Measurements from ENCODE around the gene MRO. TPM values are rescaled to one million over a fixed set of nuclear protein-coding genes. Genes with fewer than 3 reads are reported as not detected.

MRO gene
- total and polyA plus RNA-seq, 8 donors = 0.26 to 0.86 (median 0.39) TPM

DNA sequence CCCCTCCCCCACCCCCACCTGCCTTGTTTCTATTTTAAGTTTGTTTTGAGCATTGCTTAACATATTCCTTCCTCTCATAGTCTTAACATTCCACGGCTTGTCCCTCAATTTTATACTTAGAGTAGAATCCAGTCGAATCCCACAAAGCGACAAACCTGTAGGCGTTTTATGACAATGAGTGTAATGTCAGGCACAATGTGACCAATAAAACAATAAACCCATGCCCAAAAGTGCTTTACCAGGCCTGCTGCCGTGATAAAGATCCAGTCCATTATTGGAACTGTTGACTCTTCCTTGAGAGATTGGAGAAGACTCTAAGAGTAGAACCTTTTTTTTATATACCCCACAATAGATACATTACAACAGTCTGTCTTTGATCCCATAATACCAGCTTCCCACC lies 6.2 kb upstream of the MRO start:
- DNase-seq (no peak), ATAC-seq (no peak)
- intact Hi-C loops (cut with DNase I) = loop anchor here in 1 of 2 donors (10.0 kb wide), 1 partner anchor 219 kb away; no protein-coding TSS in a partner anchor
- Histone ChIP-seq H3K4me1 (peaks cover 0 to 4% of the 10 kb centered on the region in 2 donors), H3K36me3 (no peaks in the 10 kb centered on the region), H3K27ac (no peak overlapping the region), H3K27me3 (no peaks in the 10 kb centered on the region), H3K4me3 (no peak overlapping the region), H3K9me3 (no peaks in the 10 kb centered on the region)
- TF ChIP-seq, protein P1, sequence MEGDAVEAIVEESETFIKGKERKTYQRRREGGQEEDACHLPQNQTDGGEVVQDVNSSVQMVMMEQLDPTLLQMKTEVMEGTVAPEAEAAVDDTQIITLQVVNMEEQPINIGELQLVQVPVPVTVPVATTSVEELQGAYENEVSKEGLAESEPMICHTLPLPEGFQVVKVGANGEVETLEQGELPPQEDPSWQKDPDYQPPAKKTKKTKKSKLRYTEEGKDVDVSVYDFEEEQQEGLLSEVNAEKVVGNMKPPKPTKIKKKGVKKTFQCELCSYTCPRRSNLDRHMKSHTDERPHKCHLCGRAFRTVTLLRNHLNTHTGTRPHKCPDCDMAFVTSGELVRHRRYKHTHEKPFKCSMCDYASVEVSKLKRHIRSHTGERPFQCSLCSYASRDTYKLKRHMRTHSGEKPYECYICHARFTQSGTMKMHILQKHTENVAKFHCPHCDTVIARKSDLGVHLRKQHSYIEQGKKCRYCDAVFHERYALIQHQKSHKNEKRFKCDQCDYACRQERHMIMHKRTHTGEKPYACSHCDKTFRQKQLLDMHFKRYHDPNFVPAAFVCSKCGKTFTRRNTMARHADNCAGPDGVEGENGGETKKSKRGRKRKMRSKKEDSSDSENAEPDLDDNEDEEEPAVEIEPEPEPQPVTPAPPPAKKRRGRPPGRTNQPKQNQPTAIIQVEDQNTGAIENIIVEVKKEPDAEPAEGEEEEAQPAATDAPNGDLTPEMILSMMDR (IDR thresholded peaks at IDR 0.05) = no peak

DNA sequence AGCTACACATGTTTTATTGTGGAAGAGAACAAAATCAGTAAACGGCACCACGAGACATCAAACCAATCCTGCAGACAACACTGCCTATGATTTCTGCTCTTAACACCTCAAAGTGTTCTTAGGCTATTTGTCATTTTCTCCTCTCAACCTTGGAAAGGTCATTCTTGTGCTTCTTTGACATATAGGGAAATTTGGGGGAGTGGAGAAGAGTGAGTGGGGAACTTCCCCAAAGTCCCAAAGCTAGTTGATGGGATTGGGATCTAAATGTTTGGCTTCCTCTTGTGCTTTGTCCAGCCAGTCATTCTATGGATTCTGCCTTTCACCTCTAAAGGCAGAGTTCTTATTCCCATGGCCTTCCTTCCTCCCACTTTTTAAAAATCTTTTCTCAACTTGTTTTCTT lies 5.8 kb upstream of the MRO start:
- H3K9me3 ChIP-seq = no peaks in the 10 kb centered on the region
- DNase-seq = no peak
- H3K4me3 ChIP-seq = no peak overlapping the region
- no peak overlapping the region for H3K27ac ChIP-seq
- H3K27me3 ChIP-seq = no peaks in the 10 kb centered on the region
- ATAC-seq = no peak
- TF ChIP-seq, protein P1 (IDR thresholded peaks at IDR 0.05) = no peak
- intact Hi-C loops (cut with DNase I) = loop anchor here in 1 of 2 donors (10.0 kb wide), 1 partner anchor 219 kb away; no protein-coding TSS in a partner anchor
- H3K4me1 ChIP-seq = peaks cover 2 to 8% of the 10 kb centered on the region in 2 donors
- H3K36me3 ChIP-seq = no peaks in the 10 kb centered on the region

DNA sequence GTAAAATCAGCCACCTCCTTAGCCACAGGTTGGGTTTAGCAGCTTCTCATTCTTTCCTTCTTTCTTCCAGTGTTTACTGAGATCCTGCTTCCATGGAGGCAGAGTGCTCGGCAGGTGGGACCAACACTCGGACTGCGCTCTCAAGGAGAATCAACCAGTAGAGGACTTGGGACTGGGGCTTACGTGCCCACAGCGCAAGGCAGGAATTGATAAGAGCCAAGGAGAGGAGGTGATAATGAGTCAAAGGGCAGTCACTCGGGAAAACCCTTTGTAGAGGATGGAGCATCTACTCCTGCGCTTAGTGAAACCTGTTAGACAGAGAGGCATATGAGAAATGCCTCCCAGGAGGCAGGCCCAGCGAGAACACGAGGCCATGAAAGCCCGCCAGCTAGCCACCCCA lies 2.9 kb upstream of the MRO start:
- no peak for DNase-seq
- intact Hi-C loops (cut with DNase I) = loop anchor here in 1 of 2 donors (10.0 kb wide), 1 partner anchor 222 kb away; no protein-coding TSS in a partner anchor

DNA sequence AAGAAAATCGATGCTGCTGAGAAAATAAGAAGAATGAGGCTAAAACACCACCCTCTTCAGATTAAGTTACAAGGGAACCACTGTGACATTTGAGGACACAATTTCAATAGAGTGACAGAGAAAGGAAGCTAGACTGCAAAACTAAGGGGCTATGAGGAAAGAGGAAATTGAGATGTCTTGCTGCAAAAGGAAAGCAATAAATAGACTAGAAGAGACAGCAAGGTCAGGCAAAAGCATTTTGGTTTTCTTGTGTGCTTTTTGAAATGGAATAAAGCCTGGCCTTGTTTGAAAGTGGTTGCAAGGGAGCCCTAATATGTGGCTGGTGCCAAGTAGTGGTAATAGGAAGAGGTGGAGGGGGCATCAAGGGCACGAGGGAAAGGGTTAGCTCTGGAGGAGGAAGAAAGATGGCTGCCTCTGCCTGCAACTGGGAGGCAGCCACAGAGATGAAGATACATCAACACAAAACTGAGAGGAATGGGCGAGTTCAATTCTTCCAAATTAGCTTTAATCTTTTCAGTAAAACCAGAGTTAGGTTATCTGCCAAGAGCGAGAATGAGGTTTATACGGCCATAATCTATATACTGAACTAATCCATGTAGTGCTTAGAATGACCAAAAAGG lies 1.2 kb upstream of the MRO start:
- DNase-seq (no peak), ATAC-seq (no peak)
- TF ChIP-seq, protein P1 (IDR thresholded peaks at IDR 0.05) = no peak
- Histone ChIP-seq H3K36me3 (no peaks in the 10 kb centered on the region), H3K4me3 (no peak overlapping the region), H3K27ac (peak overlapping the region in 1 of 2 donors; percentile 80), H3K27me3 (peaks cover 1 to 11% of the 10 kb centered on the region in 2 donors), H3K9me3 (no peaks in the 10 kb centered on the region), H3K4me1 (peaks cover 8 to 24% of the 10 kb centered on the region in 2 donors)
- intact Hi-C loops (cut with DNase I) = loop anchor here in 1 of 2 donors (10.0 kb wide), 1 partner anchor 224 kb away; no protein-coding TSS in a partner anchor

More for the DNA sequence above, 2.9 kb upstream of the MRO start:
- H3K9me3 ChIP-seq = no peaks in the 10 kb centered on the region
- H3K36me3 ChIP-seq = no peaks in the 10 kb centered on the region
- H3K27me3 ChIP-seq = peaks cover 0 to 11% of the 10 kb centered on the region in 2 donors
- no peak overlapping the region for H3K4me3 ChIP-seq
- TF ChIP-seq, protein P1 (IDR thresholded peaks at IDR 0.05) = no peak
- peaks cover 8 to 24% of the 10 kb centered on the region in 2 donors for H3K4me1 ChIP-seq
- no peak overlapping the region for H3K27ac ChIP-seq
- ATAC-seq = no peak

GRCh38 chr18:50819027-50819727 lies 639 bp downstream of the MRO start:
- Histone ChIP-seq H3K27me3 (peaks cover 9 to 22% of the 10 kb centered on the region in 2 donors), H3K4me1 (peaks cover 8 to 24% of the 10 kb centered on the region in 2 donors), H3K9me3 (no peaks in the 10 kb centered on the region), H3K27ac (no peak overlapping the region), H3K4me3 (peak overlapping the region; percentile 12 to 21), H3K36me3 (no peaks in the 10 kb centered on the region)
- ATAC-seq (peak; percentile 74), DNase-seq (peak in 2 of 4 donors; percentile 9 to 41)
- intact Hi-C loops (cut with DNase I) = no loop called here
- TF ChIP-seq, protein P1 (IDR thresholded peaks at IDR 0.05) = no peak

Measured in left lung (tissue), 10 donors.